OCI-LY1 (cell line): Measurements from ENCODE around the gene LRIG1.

Experiments used
- H2AFZ ChIP-seq: fragments of 200-600 bp; sonication (generic), shearing (Covaris generic); 2 replicates; pipeline ENCODE4 v1.6.0; 2014; ENCODE audit warnings: antibody characterized with exemption, mild to moderate bottlenecking, low read length
- H3F3A ChIP-seq: fragments of 200-600 bp; sonication (generic), shearing (Covaris generic); 2 replicates; pipeline ENCODE4 v1.6.0; 2014; ENCODE audit warnings: mild to moderate bottlenecking, antibody characterized with exemption, low read length, moderate library complexity; ENCODE audit not compliant: insufficient read depth
- H3K27ac ChIP-seq: fragments of 200-600 bp; sonication (generic); 2 replicates; pipeline ENCODE4 v1.5.1; 2014; ENCODE audit warnings: low read length, mixed run types, mild to moderate bottlenecking, low read depth; ENCODE audit not compliant: poor library complexity, severe bottlenecking
- H3K27me3 ChIP-seq: fragments of 200-600 bp; sonication (generic); 2 replicates; pipeline ENCODE4 v1.6.0; 2014; ENCODE audit warnings: antibody characterized with exemption, mild to moderate bottlenecking, low read length, moderate library complexity; ENCODE audit not compliant: insufficient read depth
- H3K36me3 ChIP-seq: fragments of 200-600 bp; sonication (generic); 2 replicates; pipeline ENCODE4 v1.6.1; 2014; ENCODE audit warnings: mild to moderate bottlenecking, antibody characterized with exemption, low read length, moderate library complexity, mixed read lengths; ENCODE audit not compliant: insufficient read depth
- H3K4me1 ChIP-seq: fragments of 200-600 bp; sonication (generic); 2 replicates; pipeline ENCODE4 v1.5.1; 2014; ENCODE audit warnings: mild to moderate bottlenecking, low read length, moderate library complexity; ENCODE audit not compliant: insufficient read depth, severe bottlenecking
- H3K4me2 ChIP-seq: fragments of 200-600 bp; sonication (generic), shearing (Covaris generic); 2 replicates; pipeline ENCODE4 v1.6.1; 2014; ENCODE audit warnings: low read length
- H3K4me3 ChIP-seq: fragments of 200-600 bp; sonication (generic); 2 replicates; pipeline ENCODE4 v1.5.1; 2014; ENCODE audit warnings: low read length, low read depth, mild to moderate bottlenecking, mixed read lengths; ENCODE audit not compliant: poor library complexity, severe bottlenecking
- H3K79me2 ChIP-seq: fragments of 200-600 bp; shearing (Covaris generic); 2 replicates; pipeline ENCODE4 v1.6.1; 2016; ENCODE audit warnings: mixed run types, low read length, mixed read lengths; ENCODE audit not compliant: insufficient read depth
- H3K9ac ChIP-seq: fragments of 200-600 bp; sonication (generic), shearing (Covaris generic); 2 replicates; pipeline ENCODE4 v1.6.1; 2014; ENCODE audit warnings: mild to moderate bottlenecking, low read length, mixed read lengths
- H3K9me2 ChIP-seq: fragments of 200-600 bp; sonication (generic), shearing (Covaris generic); 2 replicates; pipeline ENCODE4 v1.6.1; 2014; ENCODE audit warnings: low read depth, mild to moderate bottlenecking, low read length, mixed read lengths
- H3K9me3 ChIP-seq: fragments of 200-600 bp; shearing (Covaris generic); 2 replicates; pipeline ENCODE4 v1.6.1; 2014; ENCODE audit warnings: low read length, mixed read lengths
- H4K20me1 ChIP-seq: fragments of 200-600 bp; sonication (generic), shearing (Covaris generic); 2 replicates; pipeline ENCODE4 v1.6.0; 2016; ENCODE audit warnings: mild to moderate bottlenecking, low read length; ENCODE audit not compliant: insufficient read depth
- CTCF ChIP-seq: fragments of 200-600 bp; sonication (generic), shearing (Covaris generic); IDR thresholded peaks from 2 replicates; pipeline ENCODE4 v1.5.1; 2017; ENCODE audit warnings: mild to moderate bottlenecking, antibody characterized with exemption, low read length, moderate library complexity, mixed read lengths
- EZH2 ChIP-seq: fragments of 200-600 bp; sonication (generic), shearing (Covaris generic); IDR thresholded peaks from 2 replicates; pipeline ENCODE4 v1.8.0; 2017; ENCODE audit warnings: borderline replicate concordance, mixed run types, mild to moderate bottlenecking, antibody characterized with exemption, low read length, moderate library complexity, mixed read lengths

Gene LRIG1

DNA sequence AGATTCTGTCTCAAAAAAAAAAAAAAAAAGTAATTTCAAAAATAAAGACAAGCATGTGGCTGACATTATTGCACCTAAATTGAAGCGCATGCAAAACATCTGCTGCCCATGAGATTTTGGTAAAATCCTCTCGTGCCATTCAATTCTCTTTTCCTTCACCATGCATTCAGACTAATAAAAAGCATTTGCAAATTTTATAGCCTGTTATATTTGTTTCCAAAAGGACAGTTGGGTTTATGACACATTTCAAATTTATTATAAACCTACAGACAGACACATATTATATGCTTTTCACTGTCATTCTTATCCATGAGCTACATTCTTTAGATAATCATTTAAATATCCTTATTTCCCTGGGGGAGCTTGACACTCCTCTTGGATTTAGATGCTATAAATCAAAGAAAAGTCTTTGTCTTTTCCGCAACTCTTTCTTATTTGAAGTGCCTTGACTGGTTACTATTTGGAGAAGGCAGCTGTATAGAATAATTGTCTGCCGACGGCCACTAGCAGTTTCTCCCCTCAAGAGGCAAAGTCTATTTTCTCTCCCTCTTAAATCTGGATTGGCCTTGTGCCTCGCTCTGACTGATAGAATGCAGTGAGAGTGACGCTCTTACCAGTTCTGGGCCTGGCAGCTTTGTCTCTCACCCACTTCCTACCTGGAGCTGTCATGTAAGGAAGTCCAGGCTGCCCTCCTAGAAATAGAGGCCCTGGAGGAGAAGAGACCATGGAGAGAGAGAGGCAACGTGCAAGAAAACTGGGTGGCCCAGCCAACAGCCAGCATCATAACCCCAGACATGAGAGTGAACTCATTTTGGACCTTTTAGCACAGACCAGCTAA lies 6.8 kb upstream of the LRIG1 start:
- Histone ChIP-seq H4K20me1 (no peaks in the 10 kb centered on the region), H3K79me2 (no peaks in the 10 kb centered on the region), H2AFZ (no peak overlapping the region), H3F3A (no peaks in the 10 kb centered on the region), H3K4me2 (no peak overlapping the region), H3K9me3 (no peaks in the 10 kb centered on the region), H3K36me3 (no peaks in the 10 kb centered on the region), H3K4me3 (no peak overlapping the region), H3K9me2 (no peaks in the 10 kb centered on the region), H3K4me1 (no peaks in the 10 kb centered on the region), H3K27ac (no peak overlapping the region), H3K9ac (no peak overlapping the region), H3K27me3 (no peaks in the 10 kb centered on the region)
- TF ChIP-seq EZH2 (no peak), CTCF (no peak)

DNA sequence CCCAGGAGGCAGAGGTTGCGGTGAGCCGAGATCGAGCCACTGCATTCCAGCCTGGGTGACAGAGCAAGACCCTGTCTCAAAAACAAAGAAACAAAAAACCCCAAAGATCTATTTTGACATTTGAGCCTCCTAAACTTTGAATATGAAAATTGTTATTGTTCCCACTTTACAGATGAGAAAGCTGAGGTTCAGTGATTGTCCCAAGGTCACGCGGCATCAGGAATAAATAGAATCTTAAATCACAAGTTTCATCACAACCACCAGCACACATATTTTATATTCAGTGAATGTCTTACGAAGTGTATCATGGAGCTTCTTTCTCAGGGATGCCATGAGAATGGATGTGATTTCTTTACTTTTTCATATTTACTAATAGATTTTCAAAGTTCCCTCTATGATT lies 5.3 kb upstream of the LRIG1 start:
- H3K9me2 ChIP-seq, result no peaks in the 10 kb centered on the region
- no peaks in the 10 kb centered on the region for H3K79me2 ChIP-seq
- no peak overlapping the region for H3K4me3 ChIP-seq
- H3K36me3 ChIP-seq, result no peaks in the 10 kb centered on the region
- H3F3A ChIP-seq, result 0 out of 2 replicates have a peak, but pooled peaks cover 4% of the 10 kb centered on the region
- no peak overlapping the region for H2AFZ ChIP-seq
- no peak overlapping the region for H3K9ac ChIP-seq
- no peaks in the 10 kb centered on the region for H3K27me3 ChIP-seq
- peaks cover 4% of the 10 kb centered on the region for H3K4me1 ChIP-seq
- no peaks in the 10 kb centered on the region for H3K9me3 ChIP-seq
- no peak for TF ChIP-seq CTCF
- TF ChIP-seq EZH2, result no peak
- H4K20me1 ChIP-seq, result no peaks in the 10 kb centered on the region
- H3K4me2 ChIP-seq, result no peak overlapping the region
- H3K27ac ChIP-seq, result no peak overlapping the region

GRCh38 chr3:66504850-66505641 lies 4.2 kb upstream of the LRIG1 start:
- H3K9me2 ChIP-seq, result no peaks in the 10 kb centered on the region
- H2AFZ ChIP-seq, result no peak overlapping the region
- H4K20me1 ChIP-seq, result no peaks in the 10 kb centered on the region
- H3K4me1 ChIP-seq, result peaks cover 5% of the 10 kb centered on the region
- H3K9me3 ChIP-seq, result no peaks in the 10 kb centered on the region
- H3K27ac ChIP-seq, result no peak overlapping the region
- no peak overlapping the region for H3K4me3 ChIP-seq
- H3F3A ChIP-seq, result 0 out of 2 replicates have a peak, but pooled peaks cover 4% of the 10 kb centered on the region
- no peaks in the 10 kb centered on the region for H3K36me3 ChIP-seq
- H3K4me2 ChIP-seq, result no peak overlapping the region
- TF ChIP-seq EZH2 (no peak), CTCF (no peak)
- H3K79me2 ChIP-seq, result no peaks in the 10 kb centered on the region
- no peak overlapping the region for H3K9ac ChIP-seq
- H3K27me3 ChIP-seq, result 0 out of 2 replicates have a peak, but pooled peaks cover under 1% of the 10 kb centered on the region
